SU-DHL-6 (cell line): ENCODE results near the gene CCDC127.
"Not testable (repeated sequence)": the region's sequence is repeated elsewhere in the genome, so short reads cannot be mapped to it uniquely, and the experiment has no call there.

Source experiments
- CTCF ChIP-seq: fragments of 200-600 bp; sonication (generic); IDR thresholded peaks from one replicate; pipeline ENCODE4 v1.5.1; 2017; ENCODE audit warnings: antibody characterized with exemption, mild to moderate bottlenecking, low read length, moderate library complexity; ENCODE audit not compliant: insufficient read depth, poor library complexity, severe bottlenecking
- EZH2phosphoT487 ChIP-seq: fragments of 200-600 bp; sonication (generic), shearing (Covaris generic); conservative IDR thresholded peaks from 2 replicates; pipeline ENCODE4 v1.6.1; 2018; ENCODE audit warnings: mild to moderate bottlenecking, antibody characterized with exemption, low read length, moderate library complexity, mixed read lengths

GRCh38 chr5:217494-218456, at the start of gene CCDC127, which contains the start of gene SDHA:
- peak; percentile 50 for TF ChIP-seq CTCF
- TF ChIP-seq EZH2phosphoT487, result not testable (repeated sequence)
